TTC549 (cell line): Measurements from ENCODE around the gene ORC2.

Source experiments
- FAIRE-seq: peaks from 2 replicates; lab custom pipeline; 2012; peaks lifted over from hg19 to GRCh38; lab: Jason Lieb, UNC

ORC2 gene

GRCh38 chr2:200860092-200860795 is 103.2 kb downstream of the ORC2 start:
- no peak for FAIRE-seq
